Neural cell (in vitro differentiated cells): ENCODE data around the gene KRT15. TPM values are rescaled to one million over a fixed set of nuclear protein-coding genes. Genes with fewer than 3 reads are reported as not detected.

Experiments used
- H2AFZ ChIP-seq: fragments of 200-600, 300-800 bp; sonication (generic), shearing (Covaris generic); 2 replicates; pipeline ENCODE4 v1.6.0; 2014; ENCODE audit warnings: low read depth, mild to moderate bottlenecking, antibody characterized with exemption, low read length, moderate library complexity
- H3F3A ChIP-seq: fragments of 200-600 bp; shearing (Covaris generic); 2 replicates; pipeline ENCODE4 v1.6.1; 2016; ENCODE audit warnings: mild to moderate bottlenecking, moderate library complexity, mixed read lengths, antibody characterized with exemption, low read length; ENCODE audit not compliant: insufficient read depth, poor library complexity, severe bottlenecking
- H3K27ac ChIP-seq: fragments of 200-600, 300-800 bp; sonication (generic), shearing (Covaris generic); 2 replicates; pipeline ENCODE4 v1.5.1; 2014; ENCODE audit warnings: mild to moderate bottlenecking, low read length, moderate library complexity
- H3K27me3 ChIP-seq: fragments of 300-800, 200-600 bp; sonication (generic), shearing (Covaris generic); 2 replicates; pipeline ENCODE4 v1.6.0; 2014; ENCODE audit warnings: mild to moderate bottlenecking, low read depth, low read length, moderate library complexity; ENCODE audit not compliant: insufficient read depth
- H3K36me3 ChIP-seq: fragments of 300-800, 200-600 bp; sonication (generic), shearing (Covaris generic); 2 replicates; pipeline ENCODE4 v1.5.1; 2014; ENCODE audit warnings: mild to moderate bottlenecking, antibody characterized with exemption, low read length, moderate library complexity; ENCODE audit not compliant: insufficient read depth
- H3K4me2 ChIP-seq: fragments of 300-800, 200-600 bp; sonication (generic), shearing (Covaris generic); 2 replicates; pipeline ENCODE4 v1.6.0; 2014; ENCODE audit warnings: mild to moderate bottlenecking, low read length
- H3K4me3 ChIP-seq: fragments of 300-800, 200-600 bp; sonication (generic), shearing (Covaris generic); 2 replicates; pipeline ENCODE4 v1.5.1; 2014; ENCODE audit warnings: mild to moderate bottlenecking, low read length, moderate library complexity
- H3K79me2 ChIP-seq: fragments of 200-600 bp; shearing (Covaris generic); replicated peaks from 2 replicates; pipeline ENCODE4 v1.6.0; 2014; ENCODE audit warnings: mild to moderate bottlenecking, low read length, moderate library complexity; ENCODE audit not compliant: insufficient read depth
- H3K9ac ChIP-seq: fragments of 300-800, 200-600 bp; sonication (generic), shearing (Covaris generic); 2 replicates; pipeline ENCODE4 v1.6.1; 2016; ENCODE audit warnings: mild to moderate bottlenecking, low read length, mixed read lengths
- H3K9me2 ChIP-seq: fragments of 200-600 bp; shearing (Covaris generic); 2 replicates; pipeline ENCODE4 v1.6.1; 2016; ENCODE audit warnings: mild to moderate bottlenecking, low read length, mixed read lengths; ENCODE audit not compliant: insufficient read depth
- H3K9me3 ChIP-seq: fragments of 200-600, 300-800 bp; sonication (generic), shearing (Covaris generic); 2 replicates; pipeline ENCODE4 v1.6.1; 2016; ENCODE audit warnings: mild to moderate bottlenecking, mixed run types, low read length, moderate library complexity, mixed read lengths
- H4K20me1 ChIP-seq: fragments of 200-600 bp; shearing (Covaris generic); 2 replicates; pipeline ENCODE4 v1.6.1; 2016; ENCODE audit warnings: mild to moderate bottlenecking, mixed run types; ENCODE audit not compliant: insufficient read depth
- CTCF ChIP-seq: fragments of 450-650 bp; IDR thresholded peaks from 2 replicates; pipeline ENCODE4 v1.5.1; 2014; ENCODE audit warnings: antibody characterized with exemption, mild to moderate bottlenecking, moderate library complexity; ENCODE audit not compliant: poor library complexity, severe bottlenecking
- EP300 ChIP-seq: fragments of 450-650 bp; conservative IDR thresholded peaks from 2 replicates; pipeline ENCODE4 v1.6.1; 2014; ENCODE audit warnings: antibody characterized with exemption, mild to moderate bottlenecking, moderate library complexity; ENCODE audit not compliant: poor library complexity, severe bottlenecking
- EZH2 ChIP-seq: fragments of 200-600, 300-800 bp; shearing (Covaris generic), sonication (generic); IDR thresholded peaks from 2 replicates; pipeline ENCODE4 v1.6.1; 2014; ENCODE audit warnings: antibody characterized with exemption, low read length, borderline replicate concordance, mild to moderate bottlenecking; ENCODE audit not compliant: insufficient read depth, poor library complexity, severe bottlenecking
- MXI1 ChIP-seq: fragments of 450-650 bp; conservative IDR thresholded peaks from 2 replicates; pipeline ENCODE4 v1.6.1; 2014; ENCODE audit warnings: antibody characterized with exemption, mild to moderate bottlenecking; ENCODE audit not compliant: poor library complexity, severe bottlenecking
- POLR2AphosphoS5 ChIP-seq: IDR thresholded peaks from 2 replicates; pipeline ENCODE4 v1.6.1; 2012
- RAD21 ChIP-seq: fragments of 450-650 bp; conservative IDR thresholded peaks from 2 replicates; pipeline ENCODE4 v1.6.1; 2014; ENCODE audit warnings: antibody characterized with exemption, mild to moderate bottlenecking, moderate library complexity
- REST ChIP-seq: IDR thresholded peaks from 2 replicates; pipeline ENCODE4 v1.6.1; 2012; ENCODE audit warnings: borderline replicate concordance
- SMC3 ChIP-seq: fragments of 450-650 bp; conservative IDR thresholded peaks from 2 replicates; pipeline ENCODE4 v1.6.1; 2014; ENCODE audit warnings: antibody characterized with exemption, mild to moderate bottlenecking, moderate library complexity; ENCODE audit not compliant: poor library complexity
- TAF1 ChIP-seq: IDR thresholded peaks from 2 replicates; pipeline ENCODE4 v1.6.1; 2012; ENCODE audit warnings: low read depth
- polyA plus RNA-seq: library from polyadenylated mRNA; depleted of rRNA; stranded (reverse); fragments of >200 nt; gene quantifications from 2 replicates; pipeline ENCODE4 v1.2.3, GENCODE V29; 2014

The KRT15 gene
- polyA plus RNA-seq, 1 donor from 2014 or later, result 0.09 TPM

GRCh38 chr17:41504246-41504977, 14.3 kb downstream of the KRT15 start:
- Histone ChIP-seq H2AFZ (no peak overlapping the region), H3K9me3 (no peaks in the 10 kb centered on the region), H3K36me3 (no peaks in the 10 kb centered on the region), H3F3A (no peaks in the 10 kb centered on the region), H3K27ac (no peak overlapping the region), H3K9ac (no peak overlapping the region), H3K79me2 (no peaks in the 10 kb centered on the region), H4K20me1 (no peaks in the 10 kb centered on the region), H3K4me2 (no peak overlapping the region), H3K27me3 (no peaks in the 10 kb centered on the region), H3K9me2 (no peaks in the 10 kb centered on the region), H3K4me3 (no peak overlapping the region)
- TF ChIP-seq SMC3 (no peak), EZH2 (no peak), POLR2AphosphoS5 (no peak), EP300 (no peak), CTCF (no peak), RAD21 (no peak), REST (no peak), TAF1 (no peak), MXI1 (no peak)

DNA sequence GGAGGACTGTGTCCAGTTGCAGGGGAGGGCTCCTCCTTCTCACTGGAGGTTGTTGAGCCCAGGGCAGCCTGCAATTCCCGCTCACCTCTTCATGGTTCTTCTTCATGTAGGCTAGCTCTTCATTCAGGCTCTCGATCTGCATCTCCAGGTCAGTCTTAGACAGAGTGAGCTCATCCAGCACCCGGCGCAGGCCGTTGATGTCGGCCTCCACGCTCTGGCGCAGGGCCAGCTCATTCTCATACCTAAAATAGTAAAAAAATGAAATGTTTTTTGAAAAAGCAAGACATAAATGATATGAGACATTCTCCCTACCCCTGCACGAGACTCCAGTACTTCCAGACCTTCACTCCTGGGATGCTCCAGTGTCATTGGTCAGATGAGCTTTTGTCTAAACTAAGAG, 15.5 kb downstream of the KRT15 start:
- Histone ChIP-seq H3K36me3 (no peaks in the 10 kb centered on the region), H3K27ac (no peak overlapping the region), H3K4me3 (no peak overlapping the region), H3K27me3 (no peaks in the 10 kb centered on the region), H3K9ac (no peak overlapping the region), H3K9me2 (no peaks in the 10 kb centered on the region), H2AFZ (no peak overlapping the region), H4K20me1 (no peaks in the 10 kb centered on the region), H3K9me3 (no peaks in the 10 kb centered on the region), H3F3A (no peaks in the 10 kb centered on the region), H3K79me2 (no peaks in the 10 kb centered on the region), H3K4me2 (no peak overlapping the region)
- TF ChIP-seq CTCF, result no peak
- no peak for TF ChIP-seq SMC3
- TF ChIP-seq RAD21, result no peak
- no peak for TF ChIP-seq POLR2AphosphoS5
- TF ChIP-seq REST, result no peak
- TF ChIP-seq MXI1, result no peak
- no peak for TF ChIP-seq EZH2
- no peak for TF ChIP-seq TAF1
- TF ChIP-seq EP300, result no peak
